Neural cell (in vitro differentiated cells): ENCODE results near the gene SLC16A13. TPM values are rescaled to one million over a fixed set of nuclear protein-coding genes. Genes with fewer than 3 reads are reported as not detected.

ENCODE experiments used
- H2AFZ ChIP-seq: fragments of 200-600, 300-800 bp; sonication (generic), shearing (Covaris generic); 2 replicates; pipeline ENCODE4 v1.6.0; 2014; ENCODE audit warnings: low read depth, mild to moderate bottlenecking, antibody characterized with exemption, low read length, moderate library complexity
- H3F3A ChIP-seq: fragments of 200-600 bp; shearing (Covaris generic); 2 replicates; pipeline ENCODE4 v1.6.1; 2016; ENCODE audit warnings: mild to moderate bottlenecking, moderate library complexity, mixed read lengths, antibody characterized with exemption, low read length; ENCODE audit not compliant: insufficient read depth, poor library complexity, severe bottlenecking
- H3K27ac ChIP-seq: fragments of 200-600, 300-800 bp; sonication (generic), shearing (Covaris generic); 2 replicates; pipeline ENCODE4 v1.5.1; 2014; ENCODE audit warnings: mild to moderate bottlenecking, low read length, moderate library complexity
- H3K27me3 ChIP-seq: fragments of 300-800, 200-600 bp; sonication (generic), shearing (Covaris generic); 2 replicates; pipeline ENCODE4 v1.6.0; 2014; ENCODE audit warnings: mild to moderate bottlenecking, low read depth, low read length, moderate library complexity; ENCODE audit not compliant: insufficient read depth
- H3K36me3 ChIP-seq: fragments of 300-800, 200-600 bp; sonication (generic), shearing (Covaris generic); 2 replicates; pipeline ENCODE4 v1.5.1; 2014; ENCODE audit warnings: mild to moderate bottlenecking, antibody characterized with exemption, low read length, moderate library complexity; ENCODE audit not compliant: insufficient read depth
- H3K4me2 ChIP-seq: fragments of 300-800, 200-600 bp; sonication (generic), shearing (Covaris generic); 2 replicates; pipeline ENCODE4 v1.6.0; 2014; ENCODE audit warnings: mild to moderate bottlenecking, low read length
- H3K4me3 ChIP-seq: fragments of 300-800, 200-600 bp; sonication (generic), shearing (Covaris generic); 2 replicates; pipeline ENCODE4 v1.5.1; 2014; ENCODE audit warnings: mild to moderate bottlenecking, low read length, moderate library complexity
- H3K79me2 ChIP-seq: fragments of 200-600 bp; shearing (Covaris generic); replicated peaks from 2 replicates; pipeline ENCODE4 v1.6.0; 2014; ENCODE audit warnings: mild to moderate bottlenecking, low read length, moderate library complexity; ENCODE audit not compliant: insufficient read depth
- H3K9ac ChIP-seq: fragments of 300-800, 200-600 bp; sonication (generic), shearing (Covaris generic); 2 replicates; pipeline ENCODE4 v1.6.1; 2016; ENCODE audit warnings: mild to moderate bottlenecking, low read length, mixed read lengths
- H3K9me2 ChIP-seq: fragments of 200-600 bp; shearing (Covaris generic); 2 replicates; pipeline ENCODE4 v1.6.1; 2016; ENCODE audit warnings: mild to moderate bottlenecking, low read length, mixed read lengths; ENCODE audit not compliant: insufficient read depth
- H3K9me3 ChIP-seq: fragments of 200-600, 300-800 bp; sonication (generic), shearing (Covaris generic); 2 replicates; pipeline ENCODE4 v1.6.1; 2016; ENCODE audit warnings: mild to moderate bottlenecking, mixed run types, low read length, moderate library complexity, mixed read lengths
- H4K20me1 ChIP-seq: fragments of 200-600 bp; shearing (Covaris generic); 2 replicates; pipeline ENCODE4 v1.6.1; 2016; ENCODE audit warnings: mild to moderate bottlenecking, mixed run types; ENCODE audit not compliant: insufficient read depth
- EP300 ChIP-seq: fragments of 450-650 bp; conservative IDR thresholded peaks from 2 replicates; pipeline ENCODE4 v1.6.1; 2014; ENCODE audit warnings: antibody characterized with exemption, mild to moderate bottlenecking, moderate library complexity; ENCODE audit not compliant: poor library complexity, severe bottlenecking
- EZH2 ChIP-seq: fragments of 200-600, 300-800 bp; shearing (Covaris generic), sonication (generic); IDR thresholded peaks from 2 replicates; pipeline ENCODE4 v1.6.1; 2014; ENCODE audit warnings: antibody characterized with exemption, low read length, borderline replicate concordance, mild to moderate bottlenecking; ENCODE audit not compliant: insufficient read depth, poor library complexity, severe bottlenecking
- MXI1 ChIP-seq: fragments of 450-650 bp; conservative IDR thresholded peaks from 2 replicates; pipeline ENCODE4 v1.6.1; 2014; ENCODE audit warnings: antibody characterized with exemption, mild to moderate bottlenecking; ENCODE audit not compliant: poor library complexity, severe bottlenecking
- POLR2AphosphoS5 ChIP-seq: IDR thresholded peaks from 2 replicates; pipeline ENCODE4 v1.6.1; 2012
- RAD21 ChIP-seq: fragments of 450-650 bp; conservative IDR thresholded peaks from 2 replicates; pipeline ENCODE4 v1.6.1; 2014; ENCODE audit warnings: antibody characterized with exemption, mild to moderate bottlenecking, moderate library complexity
- SMC3 ChIP-seq: fragments of 450-650 bp; conservative IDR thresholded peaks from 2 replicates; pipeline ENCODE4 v1.6.1; 2014; ENCODE audit warnings: antibody characterized with exemption, mild to moderate bottlenecking, moderate library complexity; ENCODE audit not compliant: poor library complexity
- TAF1 ChIP-seq: IDR thresholded peaks from 2 replicates; pipeline ENCODE4 v1.6.1; 2012; ENCODE audit warnings: low read depth
- polyA plus RNA-seq: library from polyadenylated mRNA; depleted of rRNA; stranded (reverse); fragments of >200 nt; gene quantifications from 2 replicates; pipeline ENCODE4 v1.2.3, GENCODE V29; 2014
- TF ChIP-seq, protein P1 (sequence below): IDR thresholded peaks from 2 replicates; pipeline ENCODE4 v1.6.1; 2012; ENCODE audit warnings: borderline replicate concordance
- TF ChIP-seq, protein P2 (sequence below): fragments of 450-650 bp; IDR thresholded peaks from 2 replicates; pipeline ENCODE4 v1.5.1; 2014; ENCODE audit warnings: antibody characterized with exemption, mild to moderate bottlenecking, moderate library complexity; ENCODE audit not compliant: poor library complexity, severe bottlenecking

SLC16A13 gene
- polyA plus RNA-seq, 1 donor from 2014 or later = not detected

DNA sequence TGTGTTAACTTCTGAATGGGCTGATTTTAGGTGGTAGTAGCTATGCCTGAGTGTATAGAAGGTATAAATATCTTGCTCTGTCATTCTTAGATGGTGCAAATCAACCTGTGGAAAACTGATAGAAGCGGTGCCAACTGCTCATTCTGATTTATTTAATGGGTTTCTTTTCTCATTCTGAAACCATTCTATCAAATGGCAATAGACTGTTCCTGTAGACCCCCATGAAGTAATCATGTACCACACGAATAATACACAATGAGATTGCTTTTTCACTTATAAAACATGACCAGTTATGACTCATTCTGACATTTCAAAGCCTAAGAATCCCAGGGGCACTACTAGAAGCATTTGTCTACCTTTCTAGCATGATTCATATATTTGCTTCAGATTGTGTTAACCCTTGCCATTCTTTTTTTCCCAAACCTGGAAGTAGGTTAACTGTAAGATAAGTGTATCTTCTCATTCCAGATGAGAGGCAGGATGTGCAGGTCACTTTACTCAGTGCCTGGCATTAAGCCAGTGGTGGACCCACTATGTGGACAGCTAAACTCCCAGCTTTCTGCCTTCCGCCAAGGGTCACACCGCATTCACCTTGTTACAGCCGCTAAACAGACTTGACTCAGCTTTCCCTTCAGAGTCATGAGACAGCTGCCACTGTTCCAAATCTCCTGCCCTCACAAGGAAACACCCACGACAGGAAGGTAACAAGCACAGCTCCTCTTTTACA lies 24.5 kb downstream of the SLC16A13 start:
- Histone ChIP-seq H2AFZ (no peak overlapping the region), H4K20me1 (no peaks in the 10 kb centered on the region), H3F3A (no peaks in the 10 kb centered on the region), H3K27me3 (no peaks in the 10 kb centered on the region), H3K4me3 (no peak overlapping the region), H3K27ac (no peak overlapping the region), H3K9me3 (no peaks in the 10 kb centered on the region), H3K9ac (no peak overlapping the region), H3K79me2 (no peaks in the 10 kb centered on the region), H3K4me2 (no peak overlapping the region), H3K36me3 (no peaks in the 10 kb centered on the region), H3K9me2 (no peaks in the 10 kb centered on the region)
- TF ChIP-seq EP300 (no peak), RAD21 (no peak), POLR2AphosphoS5 (no peak), MXI1 (no peak), TAF1 (no peak), SMC3 (no peak), EZH2 (no peak)
- TF ChIP-seq, protein P1, sequence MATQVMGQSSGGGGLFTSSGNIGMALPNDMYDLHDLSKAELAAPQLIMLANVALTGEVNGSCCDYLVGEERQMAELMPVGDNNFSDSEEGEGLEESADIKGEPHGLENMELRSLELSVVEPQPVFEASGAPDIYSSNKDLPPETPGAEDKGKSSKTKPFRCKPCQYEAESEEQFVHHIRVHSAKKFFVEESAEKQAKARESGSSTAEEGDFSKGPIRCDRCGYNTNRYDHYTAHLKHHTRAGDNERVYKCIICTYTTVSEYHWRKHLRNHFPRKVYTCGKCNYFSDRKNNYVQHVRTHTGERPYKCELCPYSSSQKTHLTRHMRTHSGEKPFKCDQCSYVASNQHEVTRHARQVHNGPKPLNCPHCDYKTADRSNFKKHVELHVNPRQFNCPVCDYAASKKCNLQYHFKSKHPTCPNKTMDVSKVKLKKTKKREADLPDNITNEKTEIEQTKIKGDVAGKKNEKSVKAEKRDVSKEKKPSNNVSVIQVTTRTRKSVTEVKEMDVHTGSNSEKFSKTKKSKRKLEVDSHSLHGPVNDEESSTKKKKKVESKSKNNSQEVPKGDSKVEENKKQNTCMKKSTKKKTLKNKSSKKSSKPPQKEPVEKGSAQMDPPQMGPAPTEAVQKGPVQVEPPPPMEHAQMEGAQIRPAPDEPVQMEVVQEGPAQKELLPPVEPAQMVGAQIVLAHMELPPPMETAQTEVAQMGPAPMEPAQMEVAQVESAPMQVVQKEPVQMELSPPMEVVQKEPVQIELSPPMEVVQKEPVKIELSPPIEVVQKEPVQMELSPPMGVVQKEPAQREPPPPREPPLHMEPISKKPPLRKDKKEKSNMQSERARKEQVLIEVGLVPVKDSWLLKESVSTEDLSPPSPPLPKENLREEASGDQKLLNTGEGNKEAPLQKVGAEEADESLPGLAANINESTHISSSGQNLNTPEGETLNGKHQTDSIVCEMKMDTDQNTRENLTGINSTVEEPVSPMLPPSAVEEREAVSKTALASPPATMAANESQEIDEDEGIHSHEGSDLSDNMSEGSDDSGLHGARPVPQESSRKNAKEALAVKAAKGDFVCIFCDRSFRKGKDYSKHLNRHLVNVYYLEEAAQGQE = no peak
- TF ChIP-seq, protein P2, sequence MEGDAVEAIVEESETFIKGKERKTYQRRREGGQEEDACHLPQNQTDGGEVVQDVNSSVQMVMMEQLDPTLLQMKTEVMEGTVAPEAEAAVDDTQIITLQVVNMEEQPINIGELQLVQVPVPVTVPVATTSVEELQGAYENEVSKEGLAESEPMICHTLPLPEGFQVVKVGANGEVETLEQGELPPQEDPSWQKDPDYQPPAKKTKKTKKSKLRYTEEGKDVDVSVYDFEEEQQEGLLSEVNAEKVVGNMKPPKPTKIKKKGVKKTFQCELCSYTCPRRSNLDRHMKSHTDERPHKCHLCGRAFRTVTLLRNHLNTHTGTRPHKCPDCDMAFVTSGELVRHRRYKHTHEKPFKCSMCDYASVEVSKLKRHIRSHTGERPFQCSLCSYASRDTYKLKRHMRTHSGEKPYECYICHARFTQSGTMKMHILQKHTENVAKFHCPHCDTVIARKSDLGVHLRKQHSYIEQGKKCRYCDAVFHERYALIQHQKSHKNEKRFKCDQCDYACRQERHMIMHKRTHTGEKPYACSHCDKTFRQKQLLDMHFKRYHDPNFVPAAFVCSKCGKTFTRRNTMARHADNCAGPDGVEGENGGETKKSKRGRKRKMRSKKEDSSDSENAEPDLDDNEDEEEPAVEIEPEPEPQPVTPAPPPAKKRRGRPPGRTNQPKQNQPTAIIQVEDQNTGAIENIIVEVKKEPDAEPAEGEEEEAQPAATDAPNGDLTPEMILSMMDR = no peak

DNA sequence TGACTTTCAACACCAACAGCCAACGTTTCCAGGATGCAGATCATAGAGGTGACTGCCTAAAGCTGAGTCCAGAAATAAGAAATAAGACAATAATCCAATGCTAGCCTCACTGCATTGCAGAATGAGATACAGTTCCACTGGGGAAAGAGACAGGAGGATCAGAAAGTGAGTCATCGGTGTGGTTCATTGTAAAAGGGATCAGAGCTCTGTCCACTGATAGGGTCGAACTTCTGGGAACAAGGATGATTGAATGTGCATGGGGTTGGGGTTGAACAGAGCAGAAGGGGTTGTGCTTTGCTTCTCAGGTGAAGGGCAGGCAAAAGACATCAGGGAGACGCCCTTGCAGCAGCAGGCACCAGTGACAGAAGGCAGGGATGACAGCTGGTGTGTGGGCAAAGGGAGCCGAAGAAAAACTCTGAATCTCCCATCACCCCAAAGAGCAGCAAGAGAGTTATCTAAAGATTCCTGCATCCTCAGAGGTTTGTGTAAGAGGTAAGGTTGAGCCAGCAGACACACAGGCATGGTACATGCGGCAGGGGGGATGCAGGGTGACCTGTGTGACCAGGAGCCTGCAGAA lies 27.8 kb downstream of the SLC16A13 start:
- Histone ChIP-seq H2AFZ (no peak overlapping the region), H3K9me3 (no peaks in the 10 kb centered on the region), H3K36me3 (no peaks in the 10 kb centered on the region), H3K79me2 (no peaks in the 10 kb centered on the region), H4K20me1 (no peaks in the 10 kb centered on the region), H3K27me3 (no peaks in the 10 kb centered on the region), H3K9ac (no peak overlapping the region), H3K9me2 (no peaks in the 10 kb centered on the region), H3K27ac (no peak overlapping the region), H3K4me2 (no peak overlapping the region), H3F3A (no peaks in the 10 kb centered on the region), H3K4me3 (no peak overlapping the region)
- TF ChIP-seq EZH2 (no peak), MXI1 (no peak), SMC3 (no peak), RAD21 (no peak), TAF1 (no peak), POLR2AphosphoS5 (no peak)
